Peyer's patch (tissue), 4 donors: ENCODE data around the gene RTEL1. TPM values are rescaled to one million over a fixed set of nuclear protein-coding genes. Genes with fewer than 3 reads are reported as not detected.

Source experiments
- DNase-seq, 3 donors: peaks; one replicate each; pipeline ENCODE4 v3.0.0-alpha.2; 2017 to 2019
- H3K27ac ChIP-seq, 4 donors: fragments of 200-600 bp; sonication (generic); one replicate each; pipeline ENCODE4 v1.5.1; 2016 to 2019
- H3K27me3 ChIP-seq, 2 donors: fragments of 200-600 bp; sonication (generic); one replicate each; pipeline ENCODE4 v1.5.1; 2019
- H3K36me3 ChIP-seq, 3 donors: fragments of 200-600 bp; sonication (generic); one replicate each; pipeline ENCODE4 v1.5.1; 2016 to 2019
- H3K4me1 ChIP-seq, 4 donors: fragments of 200-600 bp; sonication (generic); one replicate each; pipeline ENCODE4 v1.5.1; 2016 to 2019
- H3K4me3 ChIP-seq, 4 donors: fragments of 200-600 bp; sonication (generic); 1 replicate in 3 of 4; 2 replicates in 1 of 4; pipeline ENCODE4 v1.5.1; 2016 to 2019; ENCODE audit warnings: mild to moderate bottlenecking in 1 of 4
- H3K9me3 ChIP-seq, 4 donors: fragments of 200-600 bp; sonication (generic); one replicate each; pipeline ENCODE4 v1.5.1; 2016 to 2019; ENCODE audit warnings: mild to moderate bottlenecking in 1 of 4
- POLR2A ChIP-seq, 2 donors: fragments of 450-650 bp; IDR thresholded peaks; one replicate each; pipeline ENCODE4 v1.5.1; 2017; ENCODE audit warnings: antibody characterized with exemption in 2 of 2, mild to moderate bottlenecking in 2 of 2, moderate library complexity in 2 of 2
- total RNA-seq, 4 donors: library from RNA; depleted of rRNA; stranded (reverse); fragments of >200 nt; gene quantifications; one replicate each; pipeline ENCODE4 v1.1.0, GENCODE V29; 2016
- TF ChIP-seq, protein P1 (sequence below), 6 experiments: fragments of 450-650 bp in 4 of 6; fragments of 200-600 bp in 2 of 6; sonication (generic) in 1 of 6; IDR thresholded peaks; one replicate each; pipeline ENCODE4 v1.5.1; 2017 to 2019; ENCODE audit warnings: antibody characterized with exemption in 6 of 6, mild to moderate bottlenecking in 3 of 6, moderate library complexity in 1 of 6

RTEL1 gene
- total RNA-seq, 4 donors from 2014 or later: 25.6 to 61.1 (median 30.2) TPM

DNA sequence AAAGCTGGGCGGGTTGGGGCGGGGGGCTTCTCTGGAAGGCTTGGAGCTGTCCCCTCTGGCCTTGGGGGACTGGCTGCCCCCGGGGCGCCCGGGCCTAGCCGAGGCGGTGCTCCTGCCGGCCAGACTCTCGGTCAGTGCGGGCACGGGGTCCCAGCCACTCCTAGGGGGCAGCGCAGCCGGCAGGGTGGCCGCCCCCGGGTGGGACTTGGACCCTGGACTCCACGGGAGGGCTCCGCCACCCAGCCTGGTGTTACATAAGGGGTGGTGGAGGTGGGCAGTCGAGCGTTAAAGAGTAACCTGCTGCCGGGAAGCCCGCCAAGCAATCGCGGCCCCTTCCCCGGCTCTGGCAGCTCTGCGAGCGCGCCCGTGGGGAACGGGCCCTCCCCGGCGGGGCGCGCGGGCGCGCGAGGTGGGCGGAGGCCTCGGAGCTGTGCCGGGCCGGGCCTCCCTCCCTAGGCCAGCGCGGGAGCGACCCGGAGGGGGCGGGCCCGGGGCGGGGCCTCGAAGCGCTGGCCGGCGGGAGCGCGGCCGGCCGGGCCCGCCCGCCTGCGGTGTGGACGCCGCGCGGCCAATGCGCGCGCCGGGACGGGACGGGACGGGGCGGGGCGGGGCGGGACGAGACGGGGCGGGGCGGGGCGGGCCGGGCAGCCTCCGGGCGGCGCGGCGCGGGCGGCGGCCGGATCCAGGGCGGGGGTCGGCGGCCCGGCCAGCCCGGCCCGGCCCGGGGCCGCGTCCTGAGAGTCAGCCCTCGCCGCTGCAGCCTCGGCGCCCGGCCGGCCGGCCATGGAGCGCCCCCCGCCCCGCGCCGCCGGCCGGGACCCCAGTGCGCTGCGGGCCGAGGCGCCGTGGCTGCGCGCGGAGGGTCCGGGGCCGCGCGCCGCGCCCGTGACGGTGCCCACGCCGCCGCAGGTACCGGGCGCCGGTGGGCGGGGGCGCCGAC lies 81.3 kb downstream of the RTEL1 start, which contains the start of gene SLC2A4RG:
Gene SLC2A4RG (plus strand): TSS at position 647 of the 940 bp plus-strand sequence. CDS start 137 bp downstream, at position 784.
- Histone ChIP-seq H3K4me3 (peak within 1 kb of the TSS; percentile 52 to 74 (median 66)), H3K36me3 (peaks cover 0 to 39% (median 0%) of the 10 kb centered on the region in 3 donors), H3K27ac (peak within 1 kb of the TSS; percentile 76 to 88 (median 83)), H3K4me1 (peaks cover 0 to 53% (median 35%) of the 10 kb centered on the region in 4 donors), H3K27me3 (no peaks in the 10 kb centered on the region), H3K9me3 (no peaks in the 10 kb centered on the region)
- peak in 1 of 2 donors; percentile 25 for TF ChIP-seq POLR2A (IDR thresholded peaks at IDR 0.05)
- TF ChIP-seq, protein P1, sequence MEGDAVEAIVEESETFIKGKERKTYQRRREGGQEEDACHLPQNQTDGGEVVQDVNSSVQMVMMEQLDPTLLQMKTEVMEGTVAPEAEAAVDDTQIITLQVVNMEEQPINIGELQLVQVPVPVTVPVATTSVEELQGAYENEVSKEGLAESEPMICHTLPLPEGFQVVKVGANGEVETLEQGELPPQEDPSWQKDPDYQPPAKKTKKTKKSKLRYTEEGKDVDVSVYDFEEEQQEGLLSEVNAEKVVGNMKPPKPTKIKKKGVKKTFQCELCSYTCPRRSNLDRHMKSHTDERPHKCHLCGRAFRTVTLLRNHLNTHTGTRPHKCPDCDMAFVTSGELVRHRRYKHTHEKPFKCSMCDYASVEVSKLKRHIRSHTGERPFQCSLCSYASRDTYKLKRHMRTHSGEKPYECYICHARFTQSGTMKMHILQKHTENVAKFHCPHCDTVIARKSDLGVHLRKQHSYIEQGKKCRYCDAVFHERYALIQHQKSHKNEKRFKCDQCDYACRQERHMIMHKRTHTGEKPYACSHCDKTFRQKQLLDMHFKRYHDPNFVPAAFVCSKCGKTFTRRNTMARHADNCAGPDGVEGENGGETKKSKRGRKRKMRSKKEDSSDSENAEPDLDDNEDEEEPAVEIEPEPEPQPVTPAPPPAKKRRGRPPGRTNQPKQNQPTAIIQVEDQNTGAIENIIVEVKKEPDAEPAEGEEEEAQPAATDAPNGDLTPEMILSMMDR (IDR thresholded peaks at IDR 0.05): no peak
- DNase-seq: peak; percentile 75 to 90 (median 88)

DNA sequence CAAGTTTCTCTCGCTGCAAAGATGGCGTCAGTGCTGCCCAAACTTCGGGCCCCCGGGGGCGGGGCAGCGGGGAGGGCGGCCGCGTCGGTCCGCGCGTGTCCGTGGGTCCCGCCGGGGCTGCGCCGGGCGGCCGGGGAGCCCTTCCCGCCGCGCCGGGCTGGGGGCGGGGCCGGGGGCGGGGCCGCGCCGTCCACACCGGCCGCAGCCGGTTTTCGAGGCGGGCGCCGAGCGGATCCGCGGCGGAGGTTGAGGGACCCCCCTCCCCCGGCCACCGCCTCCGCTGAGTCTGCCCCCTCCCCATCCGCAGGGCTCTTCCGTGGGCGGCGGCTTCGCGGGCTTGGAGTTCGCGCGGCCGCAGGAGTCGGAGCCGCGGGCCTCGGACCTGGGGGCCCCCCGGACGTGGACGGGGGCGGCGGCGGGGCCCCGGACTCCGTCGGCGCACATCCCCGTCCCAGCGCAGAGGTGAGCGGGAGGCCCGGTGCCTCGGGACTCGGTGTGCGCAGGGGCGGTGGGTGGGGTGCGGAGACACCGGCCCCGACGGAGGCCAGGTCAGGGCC lies 82.0 kb downstream of the RTEL1 start:
- Histone ChIP-seq H3K4me1 (peaks cover 0 to 53% (median 35%) of the 10 kb centered on the region in 4 donors), H3K27ac (peak overlapping the region; percentile 76 to 86 (median 83)), H3K36me3 (peaks cover 0 to 32% (median 0%) of the 10 kb centered on the region in 3 donors), H3K4me3 (peak overlapping the region; percentile 52 to 74 (median 66)), H3K9me3 (no peaks in the 10 kb centered on the region), H3K27me3 (no peaks in the 10 kb centered on the region)
- TF ChIP-seq POLR2A (IDR thresholded peaks at IDR 0.05): no peak
- TF ChIP-seq, protein P1 (IDR thresholded peaks at IDR 0.05): no peak
- DNase-seq: peak; percentile 42 to 68 (median 67)

DNA sequence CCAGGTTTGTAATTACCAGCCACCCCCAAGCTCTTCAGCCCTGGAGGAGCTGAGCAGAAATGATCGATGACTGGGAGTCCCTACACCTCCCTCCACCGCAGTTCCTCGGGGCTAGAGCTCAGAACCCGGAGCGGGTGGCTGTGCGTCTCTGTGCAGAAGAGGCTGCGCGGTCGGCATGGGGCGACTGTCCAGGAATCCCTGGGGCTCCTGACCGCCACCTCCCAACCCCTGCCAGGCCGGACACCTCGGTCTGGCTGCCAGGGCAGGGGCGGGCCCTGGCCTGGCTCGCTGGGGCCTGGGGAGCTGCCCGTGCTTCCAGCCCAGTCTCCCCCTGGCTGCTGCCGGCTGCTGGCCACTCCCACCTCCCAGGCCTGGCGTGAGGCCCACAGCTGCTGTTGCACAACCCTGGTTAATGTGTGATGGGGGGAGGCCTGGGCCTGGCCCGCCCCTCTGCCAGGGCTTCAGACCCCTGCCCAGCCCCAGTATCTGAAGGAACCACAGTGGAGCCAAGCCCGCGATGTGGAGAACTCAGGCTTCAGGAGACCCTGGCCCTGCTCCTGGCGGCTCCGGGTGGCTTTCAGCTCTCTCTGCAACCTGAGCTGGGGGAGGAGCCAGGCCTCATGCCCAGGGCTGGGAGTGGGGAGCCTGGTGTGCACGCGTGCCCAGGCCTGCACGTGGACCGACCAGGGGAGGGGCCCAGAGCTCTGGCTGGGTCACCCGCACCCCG lies 82.7 kb downstream of the RTEL1 start:
- Histone ChIP-seq H3K36me3 (peaks cover 0 to 25% (median 0%) of the 10 kb centered on the region in 3 donors), H3K4me1 (peaks cover 0 to 51% (median 34%) of the 10 kb centered on the region in 4 donors), H3K4me3 (peak overlapping the region; percentile 52 to 74 (median 66)), H3K27ac (peak overlapping the region; percentile 76 to 86 (median 83)), H3K9me3 (no peaks in the 10 kb centered on the region), H3K27me3 (no peaks in the 10 kb centered on the region)
- peak; percentile 51 to 93 (median 91) for DNase-seq
- TF ChIP-seq, protein P1 (IDR thresholded peaks at IDR 0.05): peak in 2 of 6 experiments; percentile 52 to 56
- peak; percentile 24 for TF ChIP-seq POLR2A (IDR thresholded peaks at IDR 0.05)

DNA sequence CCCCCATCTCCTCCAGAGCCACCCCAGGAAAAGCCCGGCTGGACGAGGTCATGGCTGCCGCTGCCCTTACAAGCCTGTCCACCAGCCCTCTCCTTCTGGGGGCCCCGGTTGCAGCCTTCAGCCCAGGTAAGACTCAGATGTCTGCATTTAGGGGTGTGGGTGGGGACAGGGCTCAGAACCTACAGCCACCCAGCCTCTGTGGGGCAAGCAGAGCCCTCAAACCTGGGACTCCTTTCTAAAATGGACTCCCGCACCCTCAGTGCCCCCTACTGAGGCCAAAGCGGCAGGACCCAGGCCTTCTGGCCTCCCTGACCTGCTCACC lies 83.2 kb downstream of the RTEL1 start:
- Histone ChIP-seq H3K4me1 (peaks cover 0 to 46% (median 31%) of the 10 kb centered on the region in 4 donors), H3K9me3 (no peaks in the 10 kb centered on the region), H3K4me3 (peak overlapping the region in 2 of 4 donors; percentile 3 to 74), H3K27ac (peak overlapping the region; percentile 76 to 86 (median 83)), H3K27me3 (no peaks in the 10 kb centered on the region), H3K36me3 (peaks cover 0 to 22% (median 0%) of the 10 kb centered on the region in 3 donors)
- no peak for TF ChIP-seq POLR2A (IDR thresholded peaks at IDR 0.05)
- TF ChIP-seq, protein P1 (IDR thresholded peaks at IDR 0.05): no peak
- no peak for DNase-seq
